A673 (cell line): Measurements from ENCODE around the gene TAS1R3.

ENCODE experiments used
- EZH2 ChIP-seq: fragments of 200-600 bp; sonication (generic); IDR thresholded peaks from 2 replicates; pipeline ENCODE4 v1.6.1; 2017; ENCODE audit warnings: borderline replicate concordance, low read depth, mild to moderate bottlenecking, mixed read lengths, antibody characterized with exemption, low read length; ENCODE audit not compliant: poor library complexity, severe bottlenecking
- TF ChIP-seq, protein P1 (sequence below): fragments of 300-800, 200-600 bp; sonication (generic); conservative IDR thresholded peaks from 2 replicates; pipeline ENCODE4 v1.5.1; 2017; ENCODE audit warnings: low read depth, mild to moderate bottlenecking, antibody characterized with exemption, low read length, moderate library complexity, mixed read lengths

DNA sequence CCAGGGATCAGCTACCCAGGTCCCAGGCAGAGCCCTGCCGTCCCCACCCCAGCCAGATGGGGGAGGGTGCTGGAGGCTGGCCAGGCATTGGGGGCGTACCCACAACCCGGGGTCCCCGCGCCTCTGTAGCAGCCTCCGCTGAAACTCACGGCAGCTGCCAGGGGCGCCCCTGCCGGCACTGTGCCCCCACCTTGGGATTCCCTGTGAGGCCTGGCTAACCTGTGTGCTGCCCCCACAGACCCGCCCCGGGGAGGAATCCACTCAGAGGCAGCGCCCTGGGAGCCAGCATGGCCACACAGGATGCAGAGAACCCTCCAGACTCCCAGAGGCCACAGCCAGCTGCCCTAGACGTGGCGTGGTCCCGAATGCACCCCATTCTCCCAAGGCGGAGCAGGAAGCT lies 14.3 kb downstream of the TAS1R3 start:
- no peak for TF ChIP-seq EZH2
- TF ChIP-seq, protein P1, sequence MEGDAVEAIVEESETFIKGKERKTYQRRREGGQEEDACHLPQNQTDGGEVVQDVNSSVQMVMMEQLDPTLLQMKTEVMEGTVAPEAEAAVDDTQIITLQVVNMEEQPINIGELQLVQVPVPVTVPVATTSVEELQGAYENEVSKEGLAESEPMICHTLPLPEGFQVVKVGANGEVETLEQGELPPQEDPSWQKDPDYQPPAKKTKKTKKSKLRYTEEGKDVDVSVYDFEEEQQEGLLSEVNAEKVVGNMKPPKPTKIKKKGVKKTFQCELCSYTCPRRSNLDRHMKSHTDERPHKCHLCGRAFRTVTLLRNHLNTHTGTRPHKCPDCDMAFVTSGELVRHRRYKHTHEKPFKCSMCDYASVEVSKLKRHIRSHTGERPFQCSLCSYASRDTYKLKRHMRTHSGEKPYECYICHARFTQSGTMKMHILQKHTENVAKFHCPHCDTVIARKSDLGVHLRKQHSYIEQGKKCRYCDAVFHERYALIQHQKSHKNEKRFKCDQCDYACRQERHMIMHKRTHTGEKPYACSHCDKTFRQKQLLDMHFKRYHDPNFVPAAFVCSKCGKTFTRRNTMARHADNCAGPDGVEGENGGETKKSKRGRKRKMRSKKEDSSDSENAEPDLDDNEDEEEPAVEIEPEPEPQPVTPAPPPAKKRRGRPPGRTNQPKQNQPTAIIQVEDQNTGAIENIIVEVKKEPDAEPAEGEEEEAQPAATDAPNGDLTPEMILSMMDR: no peak
